A673 (cell line): Measurements from ENCODE around the gene RNF220. TPM values are rescaled to one million over a fixed set of nuclear protein-coding genes. Genes with fewer than 3 reads are reported as not detected.

Experiments used
- BruUV-seq: library from RNA; stranded (reverse); fragments of 400-500 nt; replicated peaks from 2 replicates; lab custom pipeline; 2021; lab: Mats Ljungman, UMichigan
- CTCF ChIA-PET: fragments of 300-600 bp; sonication (Branson Sonifier 250); formaldehyde crosslinking; loops from one replicate; lab custom pipeline; 2022; ENCODE audit warnings: antibody characterized with exemption; lab: Charles Lee
- POLR2A ChIA-PET: fragments of 300-600 bp; sonication (Branson Sonifier 250); formaldehyde crosslinking; loops from one replicate; lab custom pipeline; 2022; ENCODE audit warnings: antibody characterized with exemption; ENCODE audit not compliant: low non-redundant PET; lab: Charles Lee
- DNase-seq: peaks from one replicate; pipeline ENCODE4 v3.0.0-alpha.2; 2015; ENCODE audit warnings: low spot score
- H3K27ac ChIP-seq: fragments of 200-600 bp; sonication (generic); 2 replicates; pipeline ENCODE4 v1.5.1; 2016; ENCODE audit warnings: mixed run types, low read depth, mild to moderate bottlenecking, mixed read lengths, antibody characterized with exemption, low read length; ENCODE audit not compliant: poor library complexity, severe bottlenecking
- H3K27me3 ChIP-seq: fragments of 200-600 bp; sonication (generic); replicated peaks from 2 replicates; pipeline ENCODE4 v1.6.1; 2017; ENCODE audit warnings: mixed run types, low read depth, mild to moderate bottlenecking, mixed read lengths, antibody characterized with exemption, low read length; ENCODE audit not compliant: insufficient read depth, poor library complexity
- H3K36me3 ChIP-seq: fragments of 200-600 bp; sonication (generic); 2 replicates; pipeline ENCODE4 v1.6.1; 2016; ENCODE audit warnings: mixed run types, mild to moderate bottlenecking, mixed read lengths, antibody characterized with exemption, low read length; ENCODE audit not compliant: insufficient read depth, poor library complexity, severe bottlenecking
- H3K4me1 ChIP-seq: fragments of 200-600 bp; sonication (generic); 2 replicates; pipeline ENCODE4 v1.6.1; 2017; ENCODE audit warnings: mixed run types, mild to moderate bottlenecking, mixed read lengths, antibody characterized with exemption, low read length; ENCODE audit not compliant: insufficient read depth, poor library complexity, severe bottlenecking
- H3K4me3 ChIP-seq: fragments of 200-600 bp; sonication (generic); 2 replicates; pipeline ENCODE4 v1.5.1; 2016; ENCODE audit warnings: low read depth, mixed run types, mild to moderate bottlenecking, mixed read lengths, low read length; ENCODE audit not compliant: poor library complexity, severe bottlenecking
- H3K9me3 ChIP-seq: fragments of 200-600 bp; sonication (generic); 2 replicates; pipeline ENCODE4 v1.6.1; 2016; ENCODE audit warnings: mixed run types, low read depth, mild to moderate bottlenecking, mixed read lengths, antibody characterized with exemption, low read length; ENCODE audit not compliant: poor library complexity, severe bottlenecking
- CTCF ChIP-seq: fragments of 300-800, 200-600 bp; sonication (generic); conservative IDR thresholded peaks from 2 replicates; pipeline ENCODE4 v1.5.1; 2017; ENCODE audit warnings: low read depth, mild to moderate bottlenecking, antibody characterized with exemption, low read length, moderate library complexity, mixed read lengths
- EZH2 ChIP-seq: fragments of 200-600 bp; sonication (generic); IDR thresholded peaks from 2 replicates; pipeline ENCODE4 v1.6.1; 2017; ENCODE audit warnings: borderline replicate concordance, low read depth, mild to moderate bottlenecking, mixed read lengths, antibody characterized with exemption, low read length; ENCODE audit not compliant: poor library complexity, severe bottlenecking
- intact Hi-C: fragments of 100-400 bp; cut with micrococcal nuclease; formaldehyde crosslinking; loops from one replicate; pipeline ENCODE4 v1.10.0; 2022; ENCODE audit not compliant: unreplicated experiment
- total RNA-seq: library from RNA; stranded (reverse); gene quantifications from 2 replicates; pipeline ENCODE4 v1.2.3, GENCODE V29; 2021

The RNF220 gene
- total RNA-seq, 1 experiment from 2014 or later = 80.6 TPM

DNA sequence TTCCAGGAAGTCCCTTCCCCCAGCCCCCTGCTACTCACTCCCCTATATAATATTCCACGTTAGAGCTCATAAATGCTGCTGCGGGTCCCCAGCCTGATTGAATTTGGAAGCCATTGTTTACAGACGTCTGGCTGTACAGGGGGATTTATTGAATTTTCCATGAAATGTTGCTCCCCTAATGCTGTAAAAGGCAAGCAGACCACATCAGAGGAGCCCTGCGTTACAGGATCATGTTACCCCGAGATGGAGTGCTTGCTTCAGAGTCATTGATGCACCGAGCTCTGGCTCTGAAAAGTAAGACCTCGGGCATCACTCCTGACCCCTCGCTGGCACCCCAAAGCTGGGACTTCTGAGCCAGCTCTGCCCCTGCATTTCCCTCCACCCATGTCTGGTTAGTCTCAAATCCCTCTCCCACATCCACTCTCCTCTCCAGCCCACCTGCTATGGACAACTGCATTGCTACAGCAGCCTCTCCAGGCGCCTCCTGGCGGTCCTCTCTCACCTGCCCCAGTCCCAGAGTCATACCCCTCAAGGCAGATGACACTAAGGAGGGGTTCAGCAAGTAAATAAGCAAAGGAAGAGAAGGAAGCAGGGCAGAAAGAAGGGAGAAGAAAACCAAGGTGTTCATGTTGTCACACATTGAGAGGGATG is 141.5 kb downstream of the RNF220 start:
- Histone ChIP-seq H3K4me1 (no peaks in the 10 kb centered on the region), H3K36me3 (no peaks in the 10 kb centered on the region), H3K9me3 (no peaks in the 10 kb centered on the region), H3K27ac (no peak overlapping the region), H3K27me3 (no peaks in the 10 kb centered on the region), H3K4me3 (no peak overlapping the region)
- intact Hi-C loops = no loop called here
- no peak for DNase-seq
- ChIA-PET POLR2A (interaction anchor here (0.9 kb wide), 1 partner anchor 26 kb away, joined by 4 read pairs; no protein-coding TSS in a partner anchor), CTCF (no interaction called here)
- TF ChIP-seq EZH2 (no peak), CTCF (no peak)
- BruUV-seq = no TSS peak

DNA sequence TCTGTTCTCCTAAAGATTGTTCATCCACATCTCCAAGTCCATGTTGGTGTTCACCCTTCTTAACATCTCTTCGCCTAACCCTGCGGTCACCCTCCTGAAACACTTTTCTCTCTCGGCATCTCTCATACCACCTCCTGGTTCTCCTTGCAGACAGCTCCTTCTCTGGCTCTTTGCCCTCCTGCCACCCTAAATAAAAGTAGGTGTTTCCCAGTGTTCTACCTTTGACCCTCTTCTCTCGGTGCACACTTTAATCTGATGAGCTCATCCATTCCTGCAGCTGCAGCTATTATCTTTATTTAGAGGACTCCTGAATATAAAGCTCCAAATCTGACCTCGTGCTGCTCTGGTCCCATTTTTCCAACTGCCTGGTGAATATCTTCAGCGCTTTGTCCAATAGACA is 142.3 kb downstream of the RNF220 start:
- Histone ChIP-seq H3K4me1 (no peaks in the 10 kb centered on the region), H3K27me3 (no peaks in the 10 kb centered on the region), H3K9me3 (no peaks in the 10 kb centered on the region), H3K36me3 (no peaks in the 10 kb centered on the region), H3K4me3 (no peak overlapping the region), H3K27ac (no peak overlapping the region)
- intact Hi-C loops = no loop called here
- BruUV-seq = no TSS peak
- POLR2A ChIA-PET = interaction anchor here (0.9 kb wide), 1 partner anchor 25 kb away, joined by 4 read pairs; no protein-coding TSS in a partner anchor
- TF ChIP-seq CTCF = no peak
- no peak for TF ChIP-seq EZH2
- no peak for DNase-seq
- CTCF ChIA-PET = no interaction called here

DNA sequence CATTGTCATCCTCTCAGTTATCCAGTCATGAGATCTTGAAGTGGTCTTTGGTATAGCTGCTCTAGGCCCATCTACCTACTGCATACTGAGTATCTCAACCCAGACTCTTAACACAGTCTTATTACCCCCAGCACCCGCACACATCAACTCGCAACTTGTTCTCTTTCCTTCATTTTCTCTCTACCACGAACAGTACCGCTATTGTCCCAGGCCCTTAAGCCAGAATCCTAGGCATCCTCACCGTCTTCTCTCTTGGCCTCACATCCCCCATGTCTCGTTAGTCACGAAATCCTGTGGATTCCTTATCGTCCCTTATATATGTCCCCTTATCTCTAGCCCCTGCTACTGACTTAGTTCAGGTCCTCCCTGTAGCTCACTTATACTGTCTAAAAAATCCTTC is 142.8 kb downstream of the RNF220 start:
- intact Hi-C loops = no loop called here
- no peaks in the 10 kb centered on the region for H3K27me3 ChIP-seq
- CTCF ChIA-PET = no interaction called here

More for the DNA sequence above, 142.8 kb downstream of the RNF220 start:
- no peak overlapping the region for H3K4me3 ChIP-seq
- DNase-seq = no peak
- no TSS peak for BruUV-seq
- H3K36me3 ChIP-seq = no peaks in the 10 kb centered on the region
- no peak overlapping the region for H3K27ac ChIP-seq
- POLR2A ChIA-PET = no interaction called here
- H3K4me1 ChIP-seq = no peaks in the 10 kb centered on the region
- TF ChIP-seq EZH2 (no peak), CTCF (no peak)
- no peaks in the 10 kb centered on the region for H3K9me3 ChIP-seq
